Upper lobe of left lung (tissue), 6 donors: ENCODE results near the gene KMT2B. TPM values are rescaled to one million over a fixed set of nuclear protein-coding genes. Genes with fewer than 3 reads are reported as not detected.

ENCODE experiments used
- ATAC-seq, 2 donors: fragments of 200-7000 bp; cut with Tn5 transposase; one replicate each; pipeline ENCODE4 v1.9.1; 2022; ENCODE audit warnings: mild to moderate bottlenecking in 2 of 2, moderate library complexity in 2 of 2; ENCODE audit not compliant: low FRiP score in 2 of 2
- DNase-seq, 2 donors: peaks; one replicate each; pipeline ENCODE4 v3.0.0-alpha.2; 2019 to 2020
- H3K27ac ChIP-seq, 4 donors: fragments of 200-600 bp; sonication (generic); one replicate each; pipeline ENCODE4 v1.5.1; 2016 to 2019
- H3K27me3 ChIP-seq, 4 donors: fragments of 200-600 bp; sonication (generic); one replicate each; pipeline ENCODE4 v1.5.1; 2017 to 2019
- H3K36me3 ChIP-seq, 4 donors: fragments of 200-600 bp; sonication (generic); one replicate each; pipeline ENCODE4 v1.5.1; 2016 to 2019
- H3K4me1 ChIP-seq, 4 donors: fragments of 200-600 bp; sonication (generic); one replicate each; pipeline ENCODE4 v1.5.1; 2018 to 2019
- H3K4me3 ChIP-seq, 4 donors: fragments of 200-600 bp; sonication (generic); one replicate each; pipeline ENCODE4 v1.5.1; 2017 to 2019; ENCODE audit warnings: mild to moderate bottlenecking in 2 of 4, moderate library complexity in 1 of 4
- H3K9me3 ChIP-seq, 4 donors: fragments of 200-600 bp; sonication (generic); one replicate each; pipeline ENCODE4 v1.5.1; 2018 to 2019
- CTCF ChIP-seq, 6 experiments: fragments of 450-650 bp in 4 of 6; fragments of 200-600 bp in 2 of 6; sonication (generic) in 2 of 6; IDR thresholded peaks; one replicate each; pipeline ENCODE4 v1.5.1; 2016 to 2019; ENCODE audit warnings: antibody characterized with exemption in 6 of 6
- EP300 ChIP-seq, 4 donors: sonication (generic); formaldehyde crosslinking; IDR thresholded peaks; one replicate each; pipeline ENCODE4 v1.5.1; 2017; ENCODE audit warnings: antibody characterized with exemption in 4 of 4, control low read depth in 2 of 4
- POLR2A ChIP-seq, 4 donors: fragments of 450-650 bp; IDR thresholded peaks; one replicate each; pipeline ENCODE4 v1.5.1; 2016 to 2017; ENCODE audit warnings: antibody characterized with exemption in 4 of 4, mild to moderate bottlenecking in 2 of 4
- POLR2AphosphoS5 ChIP-seq, 2 donors: sonication (generic); formaldehyde crosslinking; IDR thresholded peaks; one replicate each; pipeline ENCODE4 v1.5.1; 2017; ENCODE audit warnings: antibody characterized with exemption in 2 of 2
- WGBS, 2 donors: methylation state at CpG; one replicate each; pipeline ENCODE4 v1.1.5; 2017 to 2018; 5-methylcytosine and 5-hydroxymethylcytosine counted together
- total RNA-seq, 6 donors: library from RNA; depleted of rRNA in 4 of 6; stranded (reverse); fragments of >200 nt in 4 of 6; gene quantifications; one replicate each; pipeline versions ENCODE4 v1.1.0 to v1.2.1, GENCODE V29; 2016 to 2021
- donor health status: DM: no; HTN: no; CAD: no; lungs with moderate emphysema.
- donor health status: DM: no; HTN: yes; CAD: no; lungs with severe emphysema.

Gene KMT2B
- total RNA-seq, 6 donors from 2014 or later: 23.3 to 70.2 (median 37.3) TPM

- Histone ChIP-seq H3K4me3 (no peak overlapping the region), H3K9me3 (no peaks in the 10 kb centered on the region), H3K4me1 (peaks cover 2 to 3% (median 2%) of the 10 kb centered on the region in 4 donors), H3K27ac (no peak overlapping the region), H3K36me3 (no peaks in the 10 kb centered on the region), H3K27me3 (no peaks in the 10 kb centered on the region)
- ATAC-seq: no peak
- 63 to 76% methylated on average over 4 of the region's 4 CpGs for WGBS, 2 donors
- TF ChIP-seq CTCF (IDR thresholded peaks at IDR 0.05) (no peak), POLR2AphosphoS5 (IDR thresholded peaks at IDR 0.05) (no peak), POLR2A (IDR thresholded peaks at IDR 0.05) (no peak), EP300 (IDR thresholded peaks at IDR 0.05) (no peak)
- DNase-seq: no peak
Measured at GRCh38 chr19:35696835-35697234, 21.0 kb upstream of the KMT2B start.

- DNase-seq (peak; percentile 96 to 100), ATAC-seq (peak; percentile 99)
- Histone ChIP-seq H3K36me3 (no peaks in the 10 kb centered on the region), H3K27ac (peak overlapping the region in 3 of 4 donors; percentile 36 to 79 (median 74)), H3K27me3 (no peaks in the 10 kb centered on the region), H3K4me3 (peak overlapping the region; percentile 45 to 77 (median 59)), H3K9me3 (no peaks in the 10 kb centered on the region), H3K4me1 (peaks cover 7 to 15% (median 11%) of the 10 kb centered on the region in 4 donors)
- no peak for TF ChIP-seq CTCF (IDR thresholded peaks at IDR 0.05)
- TF ChIP-seq POLR2AphosphoS5 (IDR thresholded peaks at IDR 0.05): peak; percentile 1 to 69
- TF ChIP-seq EP300 (IDR thresholded peaks at IDR 0.05): no peak
- peak in 1 of 4 donors; percentile 58 for TF ChIP-seq POLR2A (IDR thresholded peaks at IDR 0.05)
- WGBS, 2 donors: 0 to 1% methylated on average over 12 to 35 of the region's 50 CpGs
Measured at GRCh38 chr19:35702223-35703012, 15.4 kb upstream of the KMT2B start.

GRCh38 chr19:35703343-35703742 lies 14.5 kb upstream of the KMT2B start:
- Histone ChIP-seq H3K27me3 (no peaks in the 10 kb centered on the region), H3K9me3 (no peaks in the 10 kb centered on the region), H3K4me3 (peak overlapping the region in 2 of 4 donors; percentile 51 to 77), H3K36me3 (no peaks in the 10 kb centered on the region), H3K27ac (peak overlapping the region in 1 of 4 donors; percentile 74), H3K4me1 (peaks cover 7 to 15% (median 11%) of the 10 kb centered on the region in 4 donors)
- no peak for DNase-seq
- 52 to 68% methylated on average over 7 to 9 of the region's 9 CpGs for WGBS, 2 donors
- no peak for TF ChIP-seq CTCF (IDR thresholded peaks at IDR 0.05)
- no peak for TF ChIP-seq POLR2A (IDR thresholded peaks at IDR 0.05)
- TF ChIP-seq POLR2AphosphoS5 (IDR thresholded peaks at IDR 0.05): no peak
- no peak for TF ChIP-seq EP300 (IDR thresholded peaks at IDR 0.05)
- no peak for ATAC-seq

- Histone ChIP-seq H3K27me3 (no peaks in the 10 kb centered on the region), H3K27ac (no peak within 1 kb of the TSS), H3K36me3 (no peaks in the 10 kb centered on the region), H3K4me1 (peaks cover 7 to 15% (median 11%) of the 10 kb centered on the region in 4 donors), H3K4me3 (no peak within 1 kb of the TSS), H3K9me3 (no peaks in the 10 kb centered on the region)
- peak in 1 of 2 donors; percentile 84 for DNase-seq
- peak in 1 of 2 donors; percentile 27 for ATAC-seq
- 33 to 35% methylated on average over 7 to 24 of the region's 24 CpGs for WGBS, 2 donors
- TF ChIP-seq POLR2A (IDR thresholded peaks at IDR 0.05): no peak
- no peak for TF ChIP-seq POLR2AphosphoS5 (IDR thresholded peaks at IDR 0.05)
- no peak for TF ChIP-seq CTCF (IDR thresholded peaks at IDR 0.05)
- no peak for TF ChIP-seq EP300 (IDR thresholded peaks at IDR 0.05)
Measured at GRCh38 chr19:35704218-35704617, 13.6 kb upstream of the KMT2B start, which contains the start of gene ZBTB32. TSS of gene ZBTB32 (plus strand) at chr19:35704558. CDS start at chr19:35714627, 10,069 bp downstream.
